ENCODE data around the gene KRTAP3-2.

KRTAP3-2 gene

DNA sequence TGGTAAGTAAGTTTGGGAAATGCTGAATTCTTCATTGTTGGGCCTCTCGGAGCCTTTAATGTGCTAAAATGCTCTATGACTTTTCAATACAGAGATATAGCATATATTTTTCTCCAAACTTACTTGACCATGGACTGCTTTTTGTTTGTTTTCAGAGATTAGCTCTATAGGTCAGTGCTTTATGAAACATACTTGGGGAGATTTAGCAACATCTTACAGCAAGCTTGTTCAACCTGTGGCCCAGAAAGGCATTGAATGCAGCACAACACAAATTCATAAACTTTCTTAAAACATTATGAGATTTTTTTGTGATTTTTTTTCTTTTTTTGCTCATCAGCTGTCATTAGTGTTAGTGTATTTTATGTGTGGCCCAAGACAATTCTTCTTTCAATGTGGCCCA, 10.2 kb upstream of the KRTAP3-2 start:
- no peak for DNase-seq

DNA sequence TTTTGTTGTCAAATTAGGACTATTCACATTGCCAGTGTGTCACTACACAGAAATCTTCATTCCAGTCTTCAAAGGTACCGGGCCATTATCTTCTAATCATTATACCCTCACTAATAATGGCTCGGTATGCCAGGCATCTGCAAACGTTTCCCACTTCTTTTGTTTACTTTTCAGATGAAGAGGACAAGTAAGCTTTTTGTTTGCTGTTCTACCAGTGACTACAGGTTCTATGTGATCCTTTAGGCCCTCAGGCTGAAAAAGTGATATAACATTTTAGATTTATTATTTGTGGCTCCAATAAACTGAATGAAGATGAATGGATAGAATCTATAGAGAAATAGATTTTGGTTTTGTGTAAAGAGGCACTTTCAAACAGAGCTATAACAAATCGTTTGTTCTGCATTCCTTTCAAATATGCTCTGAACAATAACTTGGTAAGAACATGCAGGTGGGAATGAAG, 9.6 kb upstream of the KRTAP3-2 start:
- DNase-seq, result no peak

DNA sequence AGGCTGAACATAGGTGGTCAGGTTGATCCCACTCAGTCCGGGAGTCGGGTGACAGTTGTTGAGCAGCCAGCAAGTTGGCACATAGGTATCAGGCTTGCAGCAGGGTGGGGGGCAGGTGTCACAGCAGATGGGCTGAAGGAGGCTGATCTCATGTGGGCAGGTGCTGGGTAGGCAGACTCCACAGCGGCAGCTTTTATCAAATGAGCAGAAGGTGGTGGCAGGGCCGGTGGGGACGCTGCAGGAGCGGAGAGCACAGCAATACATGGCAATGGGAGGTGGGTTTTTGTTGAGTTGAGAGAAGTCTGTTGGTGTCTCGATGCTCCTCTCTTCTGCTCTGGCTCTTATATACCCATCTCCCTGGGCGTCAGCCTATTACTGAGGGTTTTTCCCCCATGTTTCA, 9.1 kb upstream of the KRTAP3-2 start, which contains the start of gene KRTAP3-1:
TSS of gene KRTAP3-1 (minus strand) at position 318 of the 400 bp plus-strand sequence. CDS start at position 264, 54 bp downstream.
- DNase-seq, result no peak

DNA sequence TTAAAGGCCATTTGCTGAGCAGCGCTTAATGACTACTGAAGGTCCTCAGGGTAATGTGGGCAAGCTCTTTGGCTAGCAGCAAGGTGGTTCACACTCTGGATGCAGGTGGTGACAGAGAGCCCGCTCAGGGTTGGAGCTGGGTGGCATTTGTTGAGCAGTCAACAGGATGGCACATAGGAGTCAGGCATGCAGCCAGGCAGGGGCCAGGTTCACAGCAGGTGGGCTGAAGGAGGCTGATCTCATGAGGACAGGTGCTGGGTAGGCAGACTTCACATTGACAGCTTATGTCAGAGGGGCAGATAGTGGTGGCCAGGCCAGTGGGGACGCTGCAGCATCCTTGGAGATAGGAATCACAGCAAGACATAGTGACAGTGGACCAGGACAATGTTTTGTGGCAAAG, 4.7 kb upstream of the KRTAP3-2 start:
- no peak for DNase-seq

DNA sequence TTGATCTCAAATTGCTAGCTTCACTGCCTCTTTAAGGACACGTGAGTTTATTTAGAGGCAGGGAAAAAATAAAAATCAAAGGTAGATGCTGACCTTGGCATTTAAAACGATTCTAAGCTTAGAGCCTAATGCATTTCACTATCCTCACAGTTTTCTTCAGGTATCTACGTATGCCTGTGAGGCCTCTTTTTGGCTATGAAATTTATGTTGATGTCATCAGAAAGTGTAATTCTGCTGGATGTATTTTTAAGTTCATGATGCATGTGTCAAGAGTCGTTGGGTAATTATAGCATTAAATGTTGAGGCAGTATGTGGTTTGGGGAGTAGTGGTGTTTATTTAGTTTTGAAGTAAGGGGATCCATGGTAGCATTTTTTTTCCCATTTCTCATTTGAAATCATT, 4.2 kb upstream of the KRTAP3-2 start:
- no peak for DNase-seq

DNA sequence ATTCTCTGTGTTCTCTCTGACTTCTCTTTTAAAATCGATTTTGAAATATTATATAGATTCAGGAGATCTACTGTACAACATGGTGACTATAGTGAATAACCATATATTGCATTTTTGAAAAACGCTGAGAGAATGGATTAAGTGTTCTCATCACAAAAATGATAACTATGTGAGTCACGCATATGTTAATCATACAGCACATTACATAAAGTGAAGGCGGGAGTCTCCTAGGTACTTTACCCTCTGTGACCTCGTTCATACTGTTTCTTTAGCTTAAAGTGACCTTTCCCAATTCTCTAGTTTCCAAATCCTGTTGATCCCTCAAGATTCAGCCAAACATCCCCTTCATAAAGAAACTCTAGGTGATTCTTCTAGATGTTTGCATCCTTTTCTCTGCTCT, 3.1 kb upstream of the KRTAP3-2 start:
- no peak for DNase-seq

DNA sequence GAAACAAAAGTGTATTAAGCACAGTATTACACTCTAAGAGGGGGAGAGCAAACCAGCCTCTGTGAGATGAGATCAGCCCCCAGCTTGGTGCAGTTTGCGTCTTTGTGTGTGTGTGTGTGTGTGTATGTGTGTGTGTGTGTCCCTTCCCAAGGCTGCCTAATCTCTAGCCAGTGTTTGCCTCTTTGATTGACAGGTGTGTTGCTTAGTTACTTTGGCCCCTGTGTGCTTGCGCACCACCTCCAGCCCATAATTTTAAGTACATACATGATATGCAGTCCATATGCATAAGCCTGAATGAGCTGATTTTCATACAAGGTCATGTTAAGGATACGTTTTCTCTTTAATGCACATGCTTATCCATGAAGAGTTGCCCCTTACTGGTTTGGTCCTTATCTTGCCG, 2.1 kb upstream of the KRTAP3-2 start:
- DNase-seq, result no peak

DNA sequence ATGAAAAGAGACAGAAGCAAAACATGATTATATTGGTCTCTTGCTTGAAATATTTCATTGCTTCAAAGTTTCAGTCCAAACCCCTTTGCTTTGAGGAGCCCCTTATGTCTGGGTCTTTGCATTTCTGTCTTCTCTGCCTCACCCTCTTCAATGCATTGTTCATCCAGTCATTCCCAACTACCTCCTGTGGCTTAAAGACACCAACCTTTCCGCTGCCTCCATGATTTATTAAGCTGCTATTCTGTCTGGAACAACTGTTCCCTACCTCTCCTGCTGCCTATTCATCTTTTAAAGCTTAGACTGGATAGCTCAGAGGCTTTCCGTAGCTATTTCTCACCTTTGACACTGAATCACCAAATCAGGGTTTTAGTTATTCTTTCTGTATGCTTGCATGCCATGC, 2.3 kb downstream of the KRTAP3-2 start:
- DNase-seq, result no peak

DNA sequence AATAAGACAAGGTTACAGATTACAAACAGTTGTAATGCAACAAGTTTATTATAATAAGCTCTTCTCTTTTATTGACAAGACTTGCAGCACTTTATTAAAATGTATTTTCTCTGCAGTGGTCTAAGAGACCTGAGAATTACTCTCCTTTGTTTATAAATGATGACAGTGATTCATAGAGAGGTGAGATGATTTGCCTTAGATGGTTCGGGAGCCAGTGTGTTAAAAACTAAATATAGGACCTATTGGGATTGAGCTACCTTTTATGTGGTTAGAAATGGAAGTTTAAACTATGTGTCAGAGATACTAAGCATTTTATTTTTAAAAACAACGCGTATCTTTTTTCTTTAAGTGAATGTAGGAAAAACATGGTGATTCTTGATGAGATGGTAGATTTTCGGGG, 2.9 kb downstream of the KRTAP3-2 start:
- no peak for DNase-seq

DNA sequence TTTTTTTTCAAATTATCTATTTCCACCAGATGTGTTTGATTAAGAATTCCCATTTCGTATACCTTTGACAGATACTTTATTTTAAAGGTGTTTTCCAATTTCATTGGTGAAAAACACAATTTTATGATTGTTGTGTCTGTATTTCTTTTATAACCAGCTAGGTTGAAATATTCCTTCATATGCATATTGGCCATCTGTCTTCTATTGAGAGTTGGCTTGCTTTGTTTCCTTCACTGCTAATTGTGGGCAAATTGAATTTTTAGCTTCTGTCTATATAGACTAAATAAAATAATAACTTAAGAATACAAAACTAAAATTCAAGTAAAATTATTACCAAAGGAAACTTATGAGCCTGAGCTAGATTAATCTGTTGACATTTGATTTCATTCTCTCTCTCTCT, 4.6 kb downstream of the KRTAP3-2 start:
- DNase-seq, result no peak

DNA sequence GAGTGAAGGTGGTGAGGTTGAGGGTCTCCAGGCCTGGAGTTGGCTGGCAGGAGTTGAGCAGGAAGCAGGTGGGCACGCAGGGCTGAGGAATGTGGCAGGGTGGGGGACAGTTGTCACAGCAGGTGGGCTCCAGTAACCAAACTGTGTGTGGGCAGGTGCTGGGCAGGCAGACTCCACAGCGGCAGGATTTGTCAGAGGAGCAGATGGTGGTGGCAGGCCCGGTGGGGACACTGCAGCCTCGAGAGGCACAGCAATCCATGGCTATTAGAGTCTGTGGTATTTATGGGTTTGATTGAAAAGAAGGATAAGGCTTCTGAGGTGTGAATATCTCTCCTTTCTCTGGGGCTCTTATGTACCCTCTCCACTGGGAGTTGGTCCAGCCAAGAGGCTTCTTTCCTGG, 5.9 kb downstream of the KRTAP3-2 start, which contains the start of gene KRTAP3-3:
TSS of gene KRTAP3-3 (minus strand) at position 326 of the 400 bp plus-strand sequence. CDS start at position 259, 67 bp downstream.
- DNase-seq, result no peak

DNA sequence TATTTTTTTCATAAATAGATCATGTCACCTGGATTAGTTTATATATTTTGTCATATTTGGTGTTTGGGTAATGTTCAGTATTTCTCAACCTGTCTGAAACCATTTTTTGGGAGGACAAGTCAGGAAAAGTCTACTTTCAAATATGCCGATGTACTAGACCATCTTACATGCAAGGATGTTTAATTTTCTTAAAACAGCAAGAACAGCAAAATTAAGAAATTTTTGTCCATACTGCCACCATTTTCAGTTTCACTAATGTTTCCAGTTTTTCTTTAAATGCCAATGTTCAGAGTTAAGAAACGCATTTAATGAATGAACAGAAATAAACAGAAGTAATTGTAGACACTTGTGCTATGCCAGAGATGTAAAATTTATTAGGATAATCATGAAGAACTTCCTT, 6.6 kb downstream of the KRTAP3-2 start:
- no peak for DNase-seq

DNA sequence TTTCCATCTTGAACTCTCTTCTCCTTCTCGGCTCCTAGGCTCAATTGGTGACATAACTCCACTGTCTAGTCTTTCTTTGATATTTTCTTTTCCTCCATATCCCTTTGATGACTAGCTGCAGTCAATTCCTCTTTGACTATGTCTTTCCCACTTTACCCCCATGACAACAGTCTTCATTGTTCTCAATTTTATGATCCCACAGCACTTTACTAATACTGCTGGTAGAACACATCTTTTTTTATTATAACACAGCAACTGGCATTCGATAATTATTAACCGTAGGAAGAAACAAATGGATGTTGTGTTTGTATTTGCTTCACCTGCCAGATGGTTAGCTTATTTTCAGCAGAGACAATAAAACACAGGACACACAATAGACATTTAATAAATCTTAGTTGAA, 7.0 kb downstream of the KRTAP3-2 start:
- DNase-seq, result no peak

DNA sequence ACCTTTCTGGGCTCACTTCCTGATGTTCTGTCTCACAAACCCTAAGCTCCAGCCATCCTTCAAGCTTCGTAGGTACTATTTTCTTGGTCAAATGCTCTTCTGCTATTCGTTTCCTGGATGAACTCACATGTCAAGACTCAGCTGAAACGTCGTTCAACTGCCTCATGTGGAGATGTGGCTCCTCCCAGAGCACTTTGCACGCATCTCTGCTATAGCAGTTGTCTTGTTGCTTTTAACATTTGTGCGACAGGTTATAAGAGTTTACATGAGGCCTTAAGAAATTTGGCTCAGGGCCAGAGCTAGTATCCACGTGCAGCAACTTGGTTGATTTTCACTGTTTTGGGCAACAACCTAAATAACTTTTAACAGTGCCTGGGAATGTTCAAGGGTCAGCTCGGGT, 12.8 kb downstream of the KRTAP3-2 start:
- DNase-seq, result no peak

DNA sequence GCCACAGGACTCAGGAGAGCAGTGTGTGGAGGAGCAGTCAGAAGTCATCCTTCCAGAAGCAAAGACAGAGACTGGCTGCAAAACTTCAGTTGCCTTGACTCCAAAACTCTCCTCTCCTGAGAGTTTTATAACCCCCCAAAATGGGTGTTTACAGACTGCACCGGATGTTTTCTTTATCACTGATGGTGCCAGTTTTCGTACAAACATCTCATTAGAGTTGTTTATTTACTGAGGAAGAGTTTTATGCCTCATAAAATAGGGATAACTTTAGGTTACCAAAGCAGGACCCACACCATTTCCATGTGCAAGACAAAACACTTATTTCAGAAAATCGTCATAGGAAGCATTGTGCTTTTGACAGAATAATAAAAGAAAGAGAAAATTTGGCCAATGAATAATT, 15.5 kb downstream of the KRTAP3-2 start, which contains the start of gene KRT40:
TSS of gene KRT40 (minus strand) at position 101 of the 400 bp plus-strand sequence. CDS start at position 48, 53 bp downstream.
- no peak for DNase-seq

DNA sequence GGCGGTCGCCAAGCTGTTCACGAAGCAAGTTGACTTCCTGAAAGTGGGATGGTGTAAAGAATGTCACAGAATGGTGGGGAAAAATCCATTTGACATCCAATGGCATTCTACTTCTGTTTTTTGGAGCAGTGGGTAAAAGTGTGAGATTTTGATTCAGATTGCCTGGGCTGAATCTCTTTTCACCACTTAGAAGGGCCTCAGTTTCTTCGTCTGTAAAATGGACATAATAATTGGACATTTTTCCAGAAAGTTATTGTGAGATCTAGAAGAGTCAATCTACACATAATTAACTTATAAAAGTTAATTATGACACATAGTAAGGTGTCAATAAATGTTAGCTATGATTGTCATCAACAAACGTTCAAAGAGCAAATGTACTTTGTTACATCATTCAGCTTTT, 18.6 kb downstream of the KRTAP3-2 start:
- DNase-seq, result no peak

DNA sequence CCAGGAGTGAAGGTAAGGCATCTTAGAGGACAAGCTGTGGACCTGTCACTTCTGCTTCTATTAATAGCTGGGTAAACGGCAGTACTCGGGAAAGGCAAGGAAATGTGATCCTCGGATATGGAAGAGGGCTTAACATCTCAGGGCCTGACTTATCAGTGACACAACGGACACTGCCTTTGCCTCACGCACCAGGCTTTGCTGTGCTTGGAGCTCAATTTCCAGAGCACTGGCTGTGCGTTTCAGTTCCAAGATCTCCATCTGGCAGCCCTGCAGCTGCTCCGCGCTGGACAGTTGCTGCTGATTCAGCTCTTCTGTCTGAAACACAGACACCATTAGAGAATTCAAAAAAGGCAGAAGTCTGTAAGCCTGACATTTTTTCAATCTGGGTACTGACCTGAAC, 19.1 kb downstream of the KRTAP3-2 start:
- DNase-seq, result no peak

DNA sequence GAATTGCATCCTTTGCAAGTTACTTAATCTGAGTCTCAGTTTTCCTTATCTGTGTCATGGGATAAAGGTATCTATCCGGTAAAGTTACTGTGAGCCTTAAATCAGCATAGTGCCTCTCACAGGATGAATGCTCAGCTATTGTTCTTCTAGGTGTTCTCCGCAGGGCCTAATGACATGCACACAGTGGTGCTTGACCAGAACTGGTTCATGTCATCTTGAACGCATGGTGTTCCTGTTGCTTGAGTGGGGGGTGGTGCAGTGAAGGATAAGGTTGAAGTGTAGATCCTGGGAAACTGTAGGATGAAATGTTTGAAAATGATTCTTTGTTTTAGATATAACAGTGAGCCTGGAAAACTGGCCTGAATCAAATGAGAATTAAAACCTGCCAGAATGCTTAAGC, 19.6 kb downstream of the KRTAP3-2 start:
- DNase-seq, result no peak

DNA sequence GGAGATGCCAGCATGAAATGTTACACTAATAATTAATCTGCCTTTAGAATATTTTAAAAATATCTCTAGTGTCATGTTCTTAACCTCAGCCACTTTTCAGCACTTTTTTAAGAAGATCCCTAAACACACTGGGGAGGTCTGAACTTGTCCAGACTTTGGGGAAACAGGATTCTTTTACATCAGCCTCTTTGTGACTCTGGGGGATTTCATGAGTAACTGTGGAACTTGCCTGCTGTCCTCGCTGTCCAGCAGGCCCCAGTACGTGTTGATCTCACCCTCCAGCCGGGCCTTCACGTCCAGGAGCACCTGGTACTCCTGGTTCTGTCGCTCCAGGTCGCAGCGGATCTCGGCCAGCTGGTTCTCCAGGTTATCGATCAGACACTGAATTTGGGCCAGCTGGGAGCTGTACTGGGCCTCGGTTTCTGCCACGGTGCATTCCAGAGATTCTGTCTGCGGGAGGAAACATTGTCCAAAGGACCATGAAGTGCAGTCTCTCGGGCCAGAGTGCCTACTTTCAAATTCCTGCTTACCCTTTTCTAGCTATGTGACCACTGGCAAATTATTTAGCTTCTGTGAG, 21.0 kb downstream of the KRTAP3-2 start:
- no peak for DNase-seq

DNA sequence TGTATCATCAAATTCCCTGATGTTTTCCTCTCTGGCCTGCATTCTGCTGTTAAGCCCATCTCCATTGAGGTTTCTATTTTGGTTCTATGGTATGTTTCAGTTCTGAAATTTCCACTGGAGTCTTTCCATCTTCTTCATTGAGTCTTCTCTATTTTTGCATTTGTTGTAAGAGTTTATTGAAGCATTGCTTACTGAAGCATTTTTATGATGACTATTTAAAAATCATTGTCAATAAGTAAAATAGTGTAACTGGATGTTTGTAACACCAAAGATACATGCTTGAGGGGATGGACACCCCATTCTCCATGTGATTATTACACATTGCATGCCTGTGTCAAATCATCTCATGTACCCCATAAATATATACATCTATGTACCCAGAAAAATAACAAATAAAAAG, 24.2 kb downstream of the KRTAP3-2 start:
- DNase-seq, result no peak

DNA sequence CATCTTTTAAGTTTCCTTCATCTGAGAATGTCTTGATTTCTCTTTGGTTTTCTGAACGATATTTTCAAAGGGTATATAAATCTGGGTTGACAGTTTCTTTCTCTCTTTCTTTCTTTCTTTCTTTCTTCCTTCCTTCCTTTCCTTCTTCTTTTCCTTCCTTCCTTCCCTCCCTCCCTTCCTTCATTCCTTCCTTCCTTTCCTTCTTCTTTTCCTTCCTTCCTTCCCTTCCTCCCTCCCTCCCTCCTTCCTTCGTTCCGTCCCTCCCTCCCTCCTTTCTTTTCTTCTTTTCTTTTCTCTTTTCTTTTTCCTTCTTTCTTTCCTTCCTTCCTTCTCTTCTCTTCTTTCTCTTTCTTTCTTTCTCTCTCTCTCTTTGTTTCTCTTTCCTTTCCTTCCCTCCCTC, 25.3 kb downstream of the KRTAP3-2 start:
- no peak for DNase-seq

DNA sequence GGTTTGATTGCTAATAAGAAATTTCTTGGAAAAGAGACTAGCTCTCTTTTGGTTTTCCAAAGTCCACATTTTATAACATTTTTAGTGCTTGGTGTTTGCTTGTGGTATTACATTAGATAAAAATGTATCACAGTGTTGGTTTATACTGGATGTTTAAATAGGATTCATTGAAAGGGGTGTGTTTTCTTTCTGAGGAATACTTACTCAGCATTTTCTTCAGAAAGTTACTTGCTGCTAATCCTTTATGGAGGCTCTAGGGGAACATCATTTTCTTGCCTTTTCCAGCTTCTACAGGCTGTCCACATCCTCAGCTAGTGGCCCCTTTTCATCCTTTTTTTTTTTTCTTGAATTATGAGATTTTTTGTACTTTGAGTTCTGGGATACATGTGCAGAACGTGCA, 32.1 kb downstream of the KRTAP3-2 start:
- DNase-seq, result no peak

DNA sequence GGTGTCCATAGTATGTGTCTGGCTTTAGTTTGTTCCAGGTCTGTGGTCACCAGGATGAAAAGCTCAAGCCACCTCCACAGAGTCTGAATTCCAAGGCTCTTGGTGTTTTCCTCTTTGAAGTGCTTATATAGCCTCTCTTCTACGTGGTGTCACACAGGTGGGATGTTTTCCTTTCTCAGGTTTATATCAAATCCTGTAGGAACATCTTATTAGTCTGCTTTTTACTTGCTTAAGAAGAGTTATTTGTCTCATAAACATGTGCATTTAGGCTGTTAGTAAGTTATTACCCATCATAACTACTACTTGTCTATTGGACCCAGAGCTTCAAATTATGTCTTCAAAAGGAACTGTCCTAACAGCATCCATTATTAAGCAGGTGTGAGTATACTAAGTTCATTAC, 32.9 kb downstream of the KRTAP3-2 start, which contains the start of gene KRT39:
TSS of gene KRT39 (minus strand) at position 101 of the 400 bp plus-strand sequence. CDS start at position 9, 92 bp downstream.
- DNase-seq, result no peak

DNA sequence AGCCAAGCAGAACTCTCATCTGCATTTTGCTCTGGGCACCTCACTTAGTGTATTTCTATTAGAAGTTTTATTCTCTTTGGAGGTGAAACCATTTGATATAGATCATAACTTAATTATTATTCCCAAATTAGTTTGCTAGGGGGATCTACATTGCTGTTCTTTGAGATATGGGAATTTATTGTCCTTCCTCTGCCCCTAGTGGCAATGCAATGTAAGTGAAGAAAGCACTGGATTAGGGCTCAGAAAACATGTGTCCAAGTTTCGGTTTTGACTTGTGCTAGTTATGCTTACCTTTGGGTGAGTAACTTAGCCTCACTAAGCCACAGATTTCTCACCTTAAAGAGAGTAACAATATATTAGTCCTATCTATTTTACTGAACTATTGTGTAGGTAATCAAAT, 35.9 kb downstream of the KRTAP3-2 start:
- DNase-seq, result no peak

DNA sequence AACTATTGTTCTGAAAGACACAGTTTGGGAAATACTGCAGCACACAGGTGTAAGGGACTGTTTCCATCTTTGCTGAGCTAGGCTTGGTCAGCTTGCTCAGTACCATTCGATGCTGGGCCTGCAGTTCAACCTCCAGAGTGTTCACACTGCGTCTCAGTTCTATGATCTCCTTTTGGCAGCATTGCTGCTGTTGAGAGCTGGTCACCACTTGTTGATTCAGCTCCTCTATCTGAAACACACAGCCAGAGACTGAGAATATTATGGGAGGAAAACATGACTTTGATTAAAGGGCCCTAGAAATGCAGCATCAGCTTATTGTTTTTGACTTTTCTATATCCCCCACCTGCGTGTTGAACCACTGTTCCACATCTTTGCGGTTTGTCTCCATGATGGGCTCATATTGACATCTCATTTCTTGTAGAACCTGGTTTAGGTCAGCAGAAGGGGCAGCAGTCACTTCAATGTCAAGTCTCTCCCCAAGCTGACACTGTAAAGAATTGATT, 37.6 kb downstream of the KRTAP3-2 start:
- no peak for DNase-seq
